Testis (tissue), 3 donors: ENCODE results near the gene TENT4A. TPM values are rescaled to one million over a fixed set of nuclear protein-coding genes. Genes with fewer than 3 reads are reported as not detected.

Experiments used
- DNase-seq: peaks from one replicate; pipeline ENCODE4 v3.0.0-alpha.2; 2019
- H3K27ac ChIP-seq, 2 donors: fragments of 200-600 bp; sonication (generic); one replicate each; pipeline ENCODE4 v1.5.1; 2019
- H3K27me3 ChIP-seq: fragments of 200-600 bp; sonication (generic); one replicate; pipeline ENCODE4 v1.5.1; 2019
- H3K36me3 ChIP-seq: fragments of 200-600 bp; sonication (generic); one replicate; pipeline ENCODE4 v1.5.1; 2017; ENCODE audit warnings: low read depth; ENCODE audit errors: missing control alignments
- H3K4me1 ChIP-seq: fragments of 200-600 bp; sonication (generic); one replicate; pipeline ENCODE4 v1.5.1; 2019
- H3K4me3 ChIP-seq, 2 donors: fragments of 200-600 bp; sonication (generic); one replicate each; pipeline ENCODE4 v1.5.1; 2017 to 2019
- H3K9me3 ChIP-seq: fragments of 200-600 bp; sonication (generic); one replicate; pipeline ENCODE4 v1.5.1; 2017
- CTCF ChIP-seq, 3 experiments: fragments of 450-650 bp in 2 of 3; fragments of 200-600 bp in 1 of 3; sonication (generic) in 1 of 3; IDR thresholded peaks; one replicate each; pipeline ENCODE4 v1.5.1; 2016 to 2019; ENCODE audit warnings: antibody characterized with exemption in 3 of 3, mild to moderate bottlenecking in 2 of 3, moderate library complexity in 1 of 3
- POLR2A ChIP-seq: fragments of 450-650 bp; IDR thresholded peaks from one replicate; pipeline ENCODE4 v1.6.1; 2017; ENCODE audit warnings: antibody characterized with exemption, mild to moderate bottlenecking, moderate library complexity
- WGBS, 2 donors: methylation state at CpG; one replicate each; pipeline ENCODE4 v1.1.5; 2018; 5-methylcytosine and 5-hydroxymethylcytosine counted together
- intact Hi-C: fragments of 100-400 bp; cut with DNase I; formaldehyde crosslinking; loops from one replicate; pipeline ENCODE4 v1.15.1; 2023; ENCODE audit warnings: low total_unique reads
- polyA plus RNA-seq: library from polyadenylated mRNA; stranded (reverse); fragments of 350-450 nt; fragmentation: Illumina TruSeq; extraction: RNeasy Lipid Tissue Mini Kit (QIAGEN cat#74804); gene quantifications from one replicate; pipeline ENCODE4 v1.2.3, GENCODE V29; 2014; ENCODE audit warnings: low read depth, low replicate concordance; ENCODE audit not compliant: insufficient read depth
- total RNA-seq, 2 donors: library from RNA; depleted of rRNA; stranded (reverse); fragments of >200 nt; gene quantifications; one replicate each; pipeline ENCODE4 v1.2.3, GENCODE V29; 2016

The TENT4A gene
- total and polyA plus RNA-seq, 3 donors from 2014 or later = 23.1 to 51.3 (median 46.2) TPM

DNA sequence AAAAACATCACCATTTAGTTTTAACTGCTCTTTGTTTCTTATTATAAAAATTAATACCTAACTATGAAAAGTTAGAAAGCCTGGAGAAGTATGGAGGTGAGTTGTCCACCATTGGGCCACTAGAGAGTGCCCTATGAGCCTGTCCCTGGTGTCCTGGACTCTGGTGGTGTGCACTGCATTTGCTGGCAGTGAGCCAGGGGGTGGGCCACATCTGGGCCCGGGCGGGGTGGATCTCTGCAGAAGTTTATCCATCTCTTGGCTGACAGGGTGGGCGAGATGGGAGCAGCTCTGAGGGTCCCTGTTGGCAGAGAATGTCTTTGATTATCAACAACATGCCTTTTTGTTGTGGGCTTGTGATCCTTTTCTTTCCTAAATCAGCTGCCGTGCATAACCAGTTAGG lies 8.2 kb downstream of the TENT4A start:
- TF ChIP-seq POLR2A = no peak
- TF ChIP-seq CTCF (IDR thresholded peaks at IDR 0.05) = no peak
- H3K4me3 ChIP-seq = no peak overlapping the region
- no peaks in the 10 kb centered on the region for H3K27me3 ChIP-seq
- H3K36me3 ChIP-seq = no peaks in the 10 kb centered on the region
- no peak for DNase-seq
- no peaks in the 10 kb centered on the region for H3K9me3 ChIP-seq
- H3K4me1 ChIP-seq = peaks cover 29% of the 10 kb centered on the region
- WGBS, 2 donors = 52 to 57% methylated on average over 4 of the region's 4 CpGs
- intact Hi-C loops = no loop called here
- no peak overlapping the region for H3K27ac ChIP-seq

GRCh38 chr5:6722015-6722414 lies 8.8 kb downstream of the TENT4A start:
- H3K27ac ChIP-seq = peak overlapping the region; percentile 0 to 32
- intact Hi-C loops = no loop called here

GRCh38 chr5:6723122-6723815 lies 10.0 kb downstream of the TENT4A start:
- 69 to 71% methylated on average over 14 of the region's 14 CpGs for WGBS, 2 donors
- Histone ChIP-seq H3K27me3 (no peaks in the 10 kb centered on the region), H3K4me1 (peaks cover 14% of the 10 kb centered on the region), H3K27ac (no peak overlapping the region), H3K36me3 (no peaks in the 10 kb centered on the region), H3K9me3 (no peaks in the 10 kb centered on the region), H3K4me3 (no peak overlapping the region)
- intact Hi-C loops = no loop called here
- no peak for DNase-seq
- TF ChIP-seq POLR2A (no peak), CTCF (IDR thresholded peaks at IDR 0.05) (no peak)

More at GRCh38 chr5:6722015-6722414, 8.8 kb downstream of the TENT4A start:
- Histone ChIP-seq H3K27me3 (no peaks in the 10 kb centered on the region), H3K36me3 (no peaks in the 10 kb centered on the region), H3K4me1 (peaks cover 23% of the 10 kb centered on the region), H3K4me3 (no peak overlapping the region), H3K9me3 (no peaks in the 10 kb centered on the region)
- TF ChIP-seq POLR2A (no peak), CTCF (IDR thresholded peaks at IDR 0.05) (no peak)
- 31 to 50% methylated on average over 6 of the region's 6 CpGs for WGBS, 2 donors
- no peak for DNase-seq

- TF ChIP-seq POLR2A (no peak), CTCF (IDR thresholded peaks at IDR 0.05) (no peak)
- peaks cover 14% of the 10 kb centered on the region for H3K4me1 ChIP-seq
- H3K4me3 ChIP-seq = no peak overlapping the region
- H3K9me3 ChIP-seq = no peaks in the 10 kb centered on the region
- H3K36me3 ChIP-seq = no peaks in the 10 kb centered on the region
- intact Hi-C loops = no loop called here
- no peak overlapping the region for H3K27ac ChIP-seq
- 87 to 88% methylated on average over 12 of the region's 12 CpGs for WGBS, 2 donors
- no peaks in the 10 kb centered on the region for H3K27me3 ChIP-seq
- DNase-seq = no peak
These were observed 10.6 kb downstream of the TENT4A start for GRCh38 chr5:6723816-6724300.
